ENCODE results near the gene RBM24. TPM values are rescaled to one million over a fixed set of nuclear protein-coding genes. Genes with fewer than 3 reads are reported as not detected.

Gene RBM24
- total RNA-seq, 4 donors from 2014 or later, result 2.0 to 9.8 (median 3.8) TPM

GRCh38 chr6:17283074-17283473 lies 1.9 kb downstream of the RBM24 start:
- peaks cover 0 to 17% (median 5%) of the 10 kb centered on the region in 4 donors for H3K4me1 ChIP-seq
- no peaks in the 10 kb centered on the region for H3K36me3 ChIP-seq
- no peaks in the 10 kb centered on the region for H3K27me3 ChIP-seq
- H3K27ac ChIP-seq, result no peak overlapping the region
- 89 to 92% methylated on average over 4 of the region's 4 CpGs for WGBS, 2 donors
- H3K9me3 ChIP-seq, result no peaks in the 10 kb centered on the region
- TF ChIP-seq, protein P1, sequence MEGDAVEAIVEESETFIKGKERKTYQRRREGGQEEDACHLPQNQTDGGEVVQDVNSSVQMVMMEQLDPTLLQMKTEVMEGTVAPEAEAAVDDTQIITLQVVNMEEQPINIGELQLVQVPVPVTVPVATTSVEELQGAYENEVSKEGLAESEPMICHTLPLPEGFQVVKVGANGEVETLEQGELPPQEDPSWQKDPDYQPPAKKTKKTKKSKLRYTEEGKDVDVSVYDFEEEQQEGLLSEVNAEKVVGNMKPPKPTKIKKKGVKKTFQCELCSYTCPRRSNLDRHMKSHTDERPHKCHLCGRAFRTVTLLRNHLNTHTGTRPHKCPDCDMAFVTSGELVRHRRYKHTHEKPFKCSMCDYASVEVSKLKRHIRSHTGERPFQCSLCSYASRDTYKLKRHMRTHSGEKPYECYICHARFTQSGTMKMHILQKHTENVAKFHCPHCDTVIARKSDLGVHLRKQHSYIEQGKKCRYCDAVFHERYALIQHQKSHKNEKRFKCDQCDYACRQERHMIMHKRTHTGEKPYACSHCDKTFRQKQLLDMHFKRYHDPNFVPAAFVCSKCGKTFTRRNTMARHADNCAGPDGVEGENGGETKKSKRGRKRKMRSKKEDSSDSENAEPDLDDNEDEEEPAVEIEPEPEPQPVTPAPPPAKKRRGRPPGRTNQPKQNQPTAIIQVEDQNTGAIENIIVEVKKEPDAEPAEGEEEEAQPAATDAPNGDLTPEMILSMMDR (IDR thresholded peaks at IDR 0.05), result no peak
- no peak for TF ChIP-seq EP300 (IDR thresholded peaks at IDR 0.05)
- TF ChIP-seq POLR2A (IDR thresholded peaks at IDR 0.05), result no peak
- H3K4me3 ChIP-seq, result peak overlapping the region in 1 of 4 donors; percentile 67
- no peak for DNase-seq (ENCODE audit: low spot score in 2 of 2)

DNA sequence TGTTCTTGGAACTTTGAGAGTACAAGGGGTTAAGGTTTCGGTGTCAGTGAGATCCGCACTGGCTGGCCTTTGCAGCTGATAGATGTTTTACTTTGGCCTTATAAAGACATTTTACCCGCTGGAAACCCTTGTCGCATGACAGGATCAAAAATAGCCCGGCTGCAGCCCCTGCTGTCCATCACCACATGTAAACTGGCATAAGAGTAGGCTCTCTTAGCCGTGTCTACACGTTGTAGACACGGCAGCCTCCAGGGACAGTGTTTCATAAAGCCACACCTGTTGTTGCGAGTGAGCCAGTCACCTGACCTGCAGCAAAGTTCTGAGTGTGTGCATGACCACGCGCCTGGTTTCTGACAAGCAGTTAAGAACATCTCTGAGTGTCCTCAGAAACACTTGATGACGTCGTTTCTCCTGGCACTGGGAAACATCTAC lies 8.5 kb downstream of the RBM24 start:
- H3K27me3 ChIP-seq, result no peaks in the 10 kb centered on the region
- H3K36me3 ChIP-seq, result peaks cover 0 to 6% (median 0%) of the 10 kb centered on the region in 3 donors
- DNase-seq (ENCODE audit: low spot score in 2 of 2), result peak; percentile 23
- 67 to 70% methylated on average over 13 of the region's 13 CpGs for WGBS, 2 donors
- peak overlapping the region in 3 of 4 donors; percentile 8 to 36 (median 18) for H3K27ac ChIP-seq
- TF ChIP-seq EP300 (IDR thresholded peaks at IDR 0.05) (peak; percentile 45 to 68), POLR2A (IDR thresholded peaks at IDR 0.05) (no peak)
- TF ChIP-seq, protein P1 (IDR thresholded peaks at IDR 0.05), result no peak
- H3K4me3 ChIP-seq, result no peak overlapping the region
- no peaks in the 10 kb centered on the region for H3K4me1 ChIP-seq
- no peaks in the 10 kb centered on the region for H3K9me3 ChIP-seq

DNA sequence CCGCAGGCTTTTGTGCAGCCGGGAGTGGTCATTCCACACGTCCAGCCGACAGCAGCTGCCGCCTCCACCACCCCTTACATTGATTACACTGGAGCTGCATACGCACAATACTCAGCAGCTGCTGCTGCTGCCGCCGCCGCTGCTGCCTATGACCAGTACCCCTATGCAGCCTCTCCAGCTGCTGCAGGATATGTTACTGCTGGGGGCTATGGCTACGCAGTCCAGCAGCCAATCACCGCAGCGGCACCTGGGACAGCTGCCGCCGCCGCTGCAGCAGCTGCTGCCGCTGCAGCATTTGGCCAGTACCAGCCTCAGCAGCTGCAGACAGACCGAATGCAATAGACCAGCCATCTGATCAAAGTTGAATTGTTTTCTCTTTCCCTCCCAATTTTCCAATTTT lies 10.6 kb downstream of the RBM24 start:
- no peaks in the 10 kb centered on the region for H3K4me1 ChIP-seq
- no peak overlapping the region for H3K27ac ChIP-seq
- no peak for DNase-seq (ENCODE audit: low spot score in 2 of 2)
- no peak overlapping the region for H3K4me3 ChIP-seq
- 79 to 86% methylated on average over 17 of the region's 17 CpGs for WGBS, 2 donors
- H3K36me3 ChIP-seq, result peaks cover 0 to 6% (median 0%) of the 10 kb centered on the region in 3 donors
- no peaks in the 10 kb centered on the region for H3K27me3 ChIP-seq
- H3K9me3 ChIP-seq, result no peaks in the 10 kb centered on the region
- TF ChIP-seq EP300 (IDR thresholded peaks at IDR 0.05), result no peak
- TF ChIP-seq, protein P1 (IDR thresholded peaks at IDR 0.05), result no peak
- no peak for TF ChIP-seq POLR2A (IDR thresholded peaks at IDR 0.05)

DNA sequence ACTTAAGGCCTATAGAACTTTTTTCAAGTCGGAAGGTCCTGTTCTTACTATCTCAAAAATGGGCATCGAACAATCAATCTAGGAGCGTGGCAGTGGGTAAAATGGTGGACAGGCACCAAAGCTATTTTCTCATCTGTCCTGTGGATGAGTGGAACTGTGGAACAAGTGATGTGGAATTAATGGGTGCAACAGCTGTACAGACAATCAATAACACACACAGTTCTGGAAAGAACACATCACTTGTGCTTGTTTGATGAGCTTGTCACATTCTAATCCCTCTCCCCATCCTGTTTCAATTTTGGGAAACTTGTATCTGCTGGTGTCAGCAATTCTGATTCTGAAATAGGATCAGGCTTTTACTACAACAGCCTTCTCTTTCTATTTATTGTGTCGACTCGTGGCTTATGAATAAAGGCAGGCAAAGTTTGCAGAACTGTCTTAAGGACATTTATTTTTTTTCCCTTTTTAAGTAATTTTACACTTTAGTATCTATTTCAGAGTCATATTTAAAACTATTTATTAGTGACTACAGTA lies 11.5 kb downstream of the RBM24 start:
- Histone ChIP-seq H3K36me3 (peaks cover 0 to 6% (median 0%) of the 10 kb centered on the region in 3 donors), H3K9me3 (no peaks in the 10 kb centered on the region), H3K27ac (no peak overlapping the region), H3K4me3 (no peak overlapping the region), H3K4me1 (peaks cover 0 to 5% (median 0%) of the 10 kb centered on the region in 4 donors), H3K27me3 (no peaks in the 10 kb centered on the region)
- TF ChIP-seq POLR2A (IDR thresholded peaks at IDR 0.05) (no peak), EP300 (IDR thresholded peaks at IDR 0.05) (no peak)
- TF ChIP-seq, protein P1 (IDR thresholded peaks at IDR 0.05), result no peak
- no peak for DNase-seq (ENCODE audit: low spot score in 2 of 2)
- WGBS, 2 donors, result 71 to 76% methylated on average over 5 of the region's 5 CpGs

GRCh38 chr6:17293395-17293794 lies 12.2 kb downstream of the RBM24 start:
- Histone ChIP-seq H3K36me3 (peaks cover 0 to 6% (median 0%) of the 10 kb centered on the region in 3 donors), H3K27ac (no peak overlapping the region), H3K4me1 (peaks cover 0 to 5% (median 0%) of the 10 kb centered on the region in 4 donors), H3K27me3 (no peaks in the 10 kb centered on the region), H3K9me3 (no peaks in the 10 kb centered on the region), H3K4me3 (no peak overlapping the region)
- DNase-seq (ENCODE audit: low spot score in 2 of 2), result no peak
- TF ChIP-seq, protein P1 (IDR thresholded peaks at IDR 0.05), result no peak
- no peak for TF ChIP-seq EP300 (IDR thresholded peaks at IDR 0.05)
- 90 to 95% methylated on average over 1 of the region's 1 CpG for WGBS, 2 donors

All from tibial nerve (tissue), 4 donors.